Smooth muscle cell (in vitro differentiated cells): Measurements from ENCODE around the gene CHORDC1. TPM values are rescaled to one million over a fixed set of nuclear protein-coding genes. Genes with fewer than 3 reads are reported as not detected.

Experiments used
- DNase-seq: peaks from one replicate; lab custom pipeline; 2025; ENCODE audit not compliant: unreplicated experiment; lab: John Stamatoyannopoulos, UW
- H2AFZ ChIP-seq: fragments of 200-600 bp; sonication (generic); 2 replicates; pipeline ENCODE4 v1.6.0; 2016; ENCODE audit warnings: antibody characterized with exemption, low read depth, mild to moderate bottlenecking
- H3F3A ChIP-seq: fragments of 200-600 bp; sonication (generic); 2 replicates; pipeline ENCODE4 v1.6.0; 2017; ENCODE audit warnings: antibody characterized with exemption, low read depth
- H3K27ac ChIP-seq: fragments of 200-600 bp; sonication (generic); 2 replicates; pipeline ENCODE4 v1.5.1; 2016; ENCODE audit warnings: low read depth, mild to moderate bottlenecking
- H3K27me3 ChIP-seq: fragments of 200-600 bp; sonication (generic); 2 replicates; pipeline ENCODE4 v1.6.1; 2016; ENCODE audit warnings: low read depth, mild to moderate bottlenecking
- H3K36me3 ChIP-seq: fragments of 200-600 bp; sonication (generic); 2 replicates; pipeline ENCODE4 v1.5.1; 2016; ENCODE audit warnings: low read depth
- H3K4me1 ChIP-seq: fragments of 200-600 bp; sonication (generic); 2 replicates; pipeline ENCODE4 v1.5.1; 2016; ENCODE audit warnings: low read depth
- H3K4me2 ChIP-seq: fragments of 200-600 bp; sonication (generic); 2 replicates; pipeline ENCODE4 v1.6.0; 2016; ENCODE audit warnings: mild to moderate bottlenecking
- H3K4me3 ChIP-seq: fragments of 200-600 bp; sonication (generic); 2 replicates; pipeline ENCODE4 v1.5.1; 2016; ENCODE audit warnings: mild to moderate bottlenecking
- H3K79me2 ChIP-seq: fragments of 200-600 bp; sonication (generic); 2 replicates; pipeline ENCODE4 v1.6.0; 2016; ENCODE audit warnings: low read depth, mild to moderate bottlenecking
- H3K9ac ChIP-seq: fragments of 200-600 bp; sonication (generic); 2 replicates; pipeline ENCODE4 v1.6.0; 2016; ENCODE audit warnings: low read depth
- H3K9me3 ChIP-seq: fragments of 200-600 bp; sonication (generic); replicated peaks from 2 replicates; pipeline ENCODE4 v1.5.1; 2016; ENCODE audit warnings: low read depth
- H4K20me1 ChIP-seq: fragments of 200-600 bp; sonication (generic); 2 replicates; pipeline ENCODE4 v1.6.0; 2016; ENCODE audit warnings: low read depth
- WGBS: methylation state at CpG from one replicate; pipeline ENCODE4 v1.1.7; 2016; ENCODE audit warnings: low lambda C conversion rate; 5-methylcytosine and 5-hydroxymethylcytosine counted together
- polyA plus RNA-seq: library from polyadenylated mRNA; unstranded; fragments of >200 nt; fragmentation: Nextera tagmentation; extraction: Ambion mirVana; gene quantifications from 2 replicates; pipeline ENCODE4 v1.2.1, GENCODE V29; 2016
- total RNA-seq: library from RNA; depleted of rRNA; stranded (reverse); fragments of >200 nt; gene quantifications from 2 replicates; pipeline ENCODE4 v1.2.3, GENCODE V29; 2014
- TF ChIP-seq, protein P1 (sequence below): fragments of 200-600 bp; sonication (generic); IDR thresholded peaks from 2 replicates; pipeline ENCODE4 v1.5.1; 2017; ENCODE audit warnings: borderline replicate concordance, mild to moderate bottlenecking, antibody characterized with exemption; ENCODE audit not compliant: insufficient read depth, poor library complexity, severe bottlenecking

Gene CHORDC1
- total and polyA plus RNA-seq, 2 experiments from 2014 or later: 22.3 to 79.2 TPM

DNA sequence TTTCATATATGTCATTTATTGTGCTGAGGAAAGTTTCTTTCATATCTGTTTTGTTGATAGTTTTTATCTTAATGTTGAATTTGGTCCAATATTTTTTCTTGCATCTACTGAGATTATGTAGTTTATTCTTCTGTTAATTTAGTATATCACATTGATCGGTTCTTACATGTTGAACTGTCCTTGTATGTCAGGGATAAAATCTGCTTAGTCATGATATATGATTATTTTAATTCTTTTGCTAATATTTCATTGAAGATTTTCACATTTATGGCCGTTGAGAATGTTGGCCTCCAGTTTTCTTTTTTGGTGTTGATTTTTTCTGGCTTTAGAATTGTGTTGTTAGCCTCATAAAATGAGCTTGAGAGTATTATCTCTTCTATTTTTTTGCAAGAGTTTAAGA lies 31.2 kb upstream of the CHORDC1 start:
- H4K20me1 ChIP-seq: no peaks in the 10 kb centered on the region
- no peak overlapping the region for H3K4me3 ChIP-seq
- TF ChIP-seq, protein P1, sequence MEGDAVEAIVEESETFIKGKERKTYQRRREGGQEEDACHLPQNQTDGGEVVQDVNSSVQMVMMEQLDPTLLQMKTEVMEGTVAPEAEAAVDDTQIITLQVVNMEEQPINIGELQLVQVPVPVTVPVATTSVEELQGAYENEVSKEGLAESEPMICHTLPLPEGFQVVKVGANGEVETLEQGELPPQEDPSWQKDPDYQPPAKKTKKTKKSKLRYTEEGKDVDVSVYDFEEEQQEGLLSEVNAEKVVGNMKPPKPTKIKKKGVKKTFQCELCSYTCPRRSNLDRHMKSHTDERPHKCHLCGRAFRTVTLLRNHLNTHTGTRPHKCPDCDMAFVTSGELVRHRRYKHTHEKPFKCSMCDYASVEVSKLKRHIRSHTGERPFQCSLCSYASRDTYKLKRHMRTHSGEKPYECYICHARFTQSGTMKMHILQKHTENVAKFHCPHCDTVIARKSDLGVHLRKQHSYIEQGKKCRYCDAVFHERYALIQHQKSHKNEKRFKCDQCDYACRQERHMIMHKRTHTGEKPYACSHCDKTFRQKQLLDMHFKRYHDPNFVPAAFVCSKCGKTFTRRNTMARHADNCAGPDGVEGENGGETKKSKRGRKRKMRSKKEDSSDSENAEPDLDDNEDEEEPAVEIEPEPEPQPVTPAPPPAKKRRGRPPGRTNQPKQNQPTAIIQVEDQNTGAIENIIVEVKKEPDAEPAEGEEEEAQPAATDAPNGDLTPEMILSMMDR: no peak

DNA sequence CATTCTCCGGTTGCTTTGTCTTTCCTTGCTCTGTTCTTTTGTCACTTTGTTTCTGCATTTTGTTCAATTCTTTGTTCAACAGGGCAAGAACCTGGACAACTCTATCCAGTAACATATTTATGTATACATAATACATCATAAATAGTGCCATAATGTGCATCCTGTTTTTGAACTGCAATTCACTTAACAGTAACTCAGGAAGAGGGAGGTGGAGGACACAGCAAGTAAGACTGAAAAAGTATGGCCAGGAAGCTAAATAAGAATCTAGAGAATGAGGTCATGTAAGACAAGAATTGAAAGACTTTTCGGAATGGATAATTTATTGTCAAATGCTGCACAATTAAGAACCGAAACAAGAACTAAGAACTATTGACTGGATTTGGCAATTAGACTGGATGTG lies 29.2 kb upstream of the CHORDC1 start:
- no peaks in the 10 kb centered on the region for H3K36me3 ChIP-seq
- no peaks in the 10 kb centered on the region for H3K79me2 ChIP-seq
- no peak for DNase-seq
- H3K9me3 ChIP-seq: no peaks in the 10 kb centered on the region
- H3K4me2 ChIP-seq: no peak overlapping the region
- WGBS: 89% methylated on average over 3 of the region's 3 CpGs
- no peak overlapping the region for H3K27ac ChIP-seq
- no peaks in the 10 kb centered on the region for H3K4me1 ChIP-seq
- no peaks in the 10 kb centered on the region for H3F3A ChIP-seq
- H3K27me3 ChIP-seq: peaks cover 3% of the 10 kb centered on the region
- H4K20me1 ChIP-seq: no peaks in the 10 kb centered on the region
- H3K4me3 ChIP-seq: no peak overlapping the region
- no peak overlapping the region for H3K9ac ChIP-seq
- TF ChIP-seq, protein P1: no peak
- no peak overlapping the region for H2AFZ ChIP-seq

More for the DNA sequence above, 31.2 kb upstream of the CHORDC1 start:
- Histone ChIP-seq H3K36me3 (no peaks in the 10 kb centered on the region), H3K9me3 (no peaks in the 10 kb centered on the region), H3K27ac (no peak overlapping the region), H2AFZ (no peak overlapping the region), H3K4me1 (no peaks in the 10 kb centered on the region), H3K27me3 (peaks cover 3% of the 10 kb centered on the region), H3K79me2 (no peaks in the 10 kb centered on the region), H3K4me2 (no peak overlapping the region), H3K9ac (no peak overlapping the region), H3F3A (no peaks in the 10 kb centered on the region)
- 84% methylated on average over 2 of the region's 2 CpGs for WGBS
- no peak for DNase-seq

DNA sequence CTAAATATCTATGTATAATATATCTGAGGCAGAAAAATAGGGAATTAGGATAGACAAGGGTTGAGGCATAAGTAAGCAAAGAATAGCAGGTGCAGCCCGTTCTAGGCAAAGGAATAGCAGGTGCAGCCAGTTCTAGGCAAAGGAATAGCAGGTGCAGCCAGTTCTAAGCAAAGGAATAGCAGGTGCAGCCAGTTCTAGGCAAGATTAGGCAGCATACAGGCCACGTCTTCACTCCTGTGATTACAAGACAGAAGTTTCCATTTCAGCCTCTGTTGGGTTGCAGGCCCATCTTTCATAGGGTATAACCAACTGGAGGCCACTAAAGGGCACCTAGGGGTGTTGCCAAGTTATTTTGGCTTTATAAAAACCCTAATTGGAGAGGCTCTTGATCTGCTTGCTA lies 28.8 kb upstream of the CHORDC1 start:
- Histone ChIP-seq H3K79me2 (no peaks in the 10 kb centered on the region), H3F3A (no peaks in the 10 kb centered on the region), H4K20me1 (no peaks in the 10 kb centered on the region), H3K4me2 (no peak overlapping the region), H3K4me1 (no peaks in the 10 kb centered on the region), H3K27me3 (peaks cover 3% of the 10 kb centered on the region), H3K36me3 (no peaks in the 10 kb centered on the region), H3K27ac (no peak overlapping the region), H3K9ac (no peak overlapping the region), H3K9me3 (no peaks in the 10 kb centered on the region), H2AFZ (no peak overlapping the region), H3K4me3 (no peak overlapping the region)
- WGBS: 66% methylated on average over 2 of the region's 2 CpGs
- TF ChIP-seq, protein P1: no peak
- no peak for DNase-seq

DNA sequence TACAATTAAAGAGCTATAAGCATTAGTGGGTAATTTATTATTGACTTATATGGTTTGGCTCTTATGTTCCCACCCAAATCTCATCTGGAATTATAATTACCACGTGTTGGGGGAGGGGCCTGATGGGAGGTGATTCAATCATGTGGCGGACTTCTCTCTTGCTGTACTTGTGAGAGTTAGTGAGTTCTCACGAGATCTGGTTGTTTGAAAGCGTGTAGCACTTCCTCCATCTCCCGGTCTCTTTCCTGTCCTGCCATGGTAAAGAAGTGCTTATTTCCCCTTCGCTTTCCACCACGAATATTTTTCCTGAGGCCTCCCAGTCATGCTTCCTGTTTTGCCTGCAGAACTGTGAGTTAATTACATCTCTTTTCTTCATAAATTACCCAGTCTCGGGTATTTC lies 28.1 kb upstream of the CHORDC1 start:
- TF ChIP-seq, protein P1: no peak
- Histone ChIP-seq H3K4me3 (no peak overlapping the region), H4K20me1 (no peaks in the 10 kb centered on the region), H3K79me2 (no peaks in the 10 kb centered on the region), H3K27me3 (peaks cover 3% of the 10 kb centered on the region), H2AFZ (no peak overlapping the region), H3K27ac (no peak overlapping the region), H3K4me1 (no peaks in the 10 kb centered on the region), H3K9ac (no peak overlapping the region), H3K36me3 (no peaks in the 10 kb centered on the region), H3K4me2 (no peak overlapping the region), H3K9me3 (no peaks in the 10 kb centered on the region), H3F3A (no peaks in the 10 kb centered on the region)
- DNase-seq: no peak
- 84% methylated on average over 8 of the region's 8 CpGs for WGBS
